Esophagus squamous epithelium (tissue), 4 donors: ENCODE results near the gene ZNF518A.

Experiments
- POLR2A ChIP-seq, 4 donors: fragments of 450-650 bp; IDR thresholded peaks; one replicate each; pipeline ENCODE4 v1.6.1; 2017; ENCODE audit warnings: antibody characterized with exemption in 4 of 4, mild to moderate bottlenecking in 4 of 4, moderate library complexity in 3 of 4
- TF ChIP-seq, protein P1 (sequence below), 6 experiments: fragments of 450-650 bp in 4 of 6; fragments of 200-600 bp in 2 of 6; sonication (generic) in 2 of 6; IDR thresholded peaks; one replicate each; pipeline ENCODE4 v1.5.1; 2016 to 2019; ENCODE audit warnings: antibody characterized with exemption in 6 of 6, mild to moderate bottlenecking in 4 of 6, moderate library complexity in 4 of 6

DNA sequence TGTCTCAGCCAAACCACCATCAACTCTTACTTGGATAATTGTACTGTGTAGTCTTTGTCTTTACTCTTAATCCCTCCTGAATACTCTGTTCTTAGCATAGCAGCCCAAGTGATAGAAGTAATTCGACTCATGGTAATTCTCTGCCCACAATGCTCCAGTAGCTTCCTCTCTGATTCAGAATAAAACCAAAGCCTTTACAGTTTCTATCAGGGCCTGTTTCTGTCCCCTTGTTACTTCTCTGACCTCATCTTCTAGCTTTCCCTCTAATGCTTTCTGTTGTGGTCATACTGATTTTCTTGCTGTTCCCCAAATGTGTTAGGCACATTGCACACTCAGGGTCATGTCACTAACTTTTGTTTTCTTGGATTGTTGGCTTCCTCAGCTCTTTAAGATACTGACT is 8.0 kb downstream of the ZNF518A start:
- TF ChIP-seq POLR2A (IDR thresholded peaks at IDR 0.05) = no peak
- TF ChIP-seq, protein P1, sequence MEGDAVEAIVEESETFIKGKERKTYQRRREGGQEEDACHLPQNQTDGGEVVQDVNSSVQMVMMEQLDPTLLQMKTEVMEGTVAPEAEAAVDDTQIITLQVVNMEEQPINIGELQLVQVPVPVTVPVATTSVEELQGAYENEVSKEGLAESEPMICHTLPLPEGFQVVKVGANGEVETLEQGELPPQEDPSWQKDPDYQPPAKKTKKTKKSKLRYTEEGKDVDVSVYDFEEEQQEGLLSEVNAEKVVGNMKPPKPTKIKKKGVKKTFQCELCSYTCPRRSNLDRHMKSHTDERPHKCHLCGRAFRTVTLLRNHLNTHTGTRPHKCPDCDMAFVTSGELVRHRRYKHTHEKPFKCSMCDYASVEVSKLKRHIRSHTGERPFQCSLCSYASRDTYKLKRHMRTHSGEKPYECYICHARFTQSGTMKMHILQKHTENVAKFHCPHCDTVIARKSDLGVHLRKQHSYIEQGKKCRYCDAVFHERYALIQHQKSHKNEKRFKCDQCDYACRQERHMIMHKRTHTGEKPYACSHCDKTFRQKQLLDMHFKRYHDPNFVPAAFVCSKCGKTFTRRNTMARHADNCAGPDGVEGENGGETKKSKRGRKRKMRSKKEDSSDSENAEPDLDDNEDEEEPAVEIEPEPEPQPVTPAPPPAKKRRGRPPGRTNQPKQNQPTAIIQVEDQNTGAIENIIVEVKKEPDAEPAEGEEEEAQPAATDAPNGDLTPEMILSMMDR (IDR thresholded peaks at IDR 0.05) = no peak
